ENCODE measurements around the gene XK. TPM values are rescaled to one million over a fixed set of nuclear protein-coding genes. Genes with fewer than 3 reads are reported as not detected.

Gene XK
- total RNA-seq, 1 donor, result 0.09 TPM

DNA sequence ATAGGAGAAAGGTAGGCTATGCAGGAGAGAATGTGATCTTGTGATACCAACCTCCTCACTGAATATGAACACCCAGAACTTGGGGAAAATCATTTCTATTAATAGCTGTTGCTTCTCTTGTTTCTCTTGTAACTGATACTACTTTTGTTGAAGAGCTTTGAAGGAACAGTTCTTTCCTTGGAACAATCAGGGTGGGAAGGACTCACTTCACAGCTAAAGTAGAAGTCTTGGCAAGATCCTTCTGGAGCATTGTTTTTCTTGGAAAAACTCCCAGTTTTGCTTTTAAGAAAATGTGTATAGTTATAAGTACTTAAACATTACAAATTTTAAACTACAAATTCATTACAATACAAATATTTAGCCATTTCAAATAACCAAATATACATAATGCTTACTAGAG is 19.1 kb upstream of the XK start:
- TF ChIP-seq, protein P1, sequence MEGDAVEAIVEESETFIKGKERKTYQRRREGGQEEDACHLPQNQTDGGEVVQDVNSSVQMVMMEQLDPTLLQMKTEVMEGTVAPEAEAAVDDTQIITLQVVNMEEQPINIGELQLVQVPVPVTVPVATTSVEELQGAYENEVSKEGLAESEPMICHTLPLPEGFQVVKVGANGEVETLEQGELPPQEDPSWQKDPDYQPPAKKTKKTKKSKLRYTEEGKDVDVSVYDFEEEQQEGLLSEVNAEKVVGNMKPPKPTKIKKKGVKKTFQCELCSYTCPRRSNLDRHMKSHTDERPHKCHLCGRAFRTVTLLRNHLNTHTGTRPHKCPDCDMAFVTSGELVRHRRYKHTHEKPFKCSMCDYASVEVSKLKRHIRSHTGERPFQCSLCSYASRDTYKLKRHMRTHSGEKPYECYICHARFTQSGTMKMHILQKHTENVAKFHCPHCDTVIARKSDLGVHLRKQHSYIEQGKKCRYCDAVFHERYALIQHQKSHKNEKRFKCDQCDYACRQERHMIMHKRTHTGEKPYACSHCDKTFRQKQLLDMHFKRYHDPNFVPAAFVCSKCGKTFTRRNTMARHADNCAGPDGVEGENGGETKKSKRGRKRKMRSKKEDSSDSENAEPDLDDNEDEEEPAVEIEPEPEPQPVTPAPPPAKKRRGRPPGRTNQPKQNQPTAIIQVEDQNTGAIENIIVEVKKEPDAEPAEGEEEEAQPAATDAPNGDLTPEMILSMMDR (IDR thresholded peaks at IDR 0.05; ENCODE audit: insufficient read depth, low read length), result no peak
- peak; percentile 19 for DNase-seq (ENCODE audit: low read depth)
- no peak overlapping the region for H3K4me3 ChIP-seq (ENCODE audit: low read depth, low read length)

DNA sequence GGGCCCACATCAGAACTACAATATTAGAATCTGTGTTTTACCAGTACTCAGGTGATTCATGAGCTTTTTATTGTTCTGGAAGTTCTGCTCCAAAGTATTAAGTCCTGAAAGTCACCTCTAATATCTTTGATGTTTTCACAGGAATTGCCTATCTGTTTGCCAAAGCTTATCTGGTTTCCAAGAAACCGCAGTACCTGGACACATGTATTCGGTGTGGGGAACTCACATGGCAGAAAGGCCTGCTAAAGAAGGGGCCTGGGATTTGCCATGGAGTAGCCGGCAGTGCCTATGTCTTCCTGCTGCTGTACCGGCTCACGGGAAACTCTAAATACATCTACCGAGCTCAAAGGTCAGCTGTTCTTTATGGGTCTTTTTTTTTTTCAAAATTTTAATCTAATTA is 18.4 kb upstream of the XK start:
- no peak for DNase-seq (ENCODE audit: low read depth)
- TF ChIP-seq, protein P1 (IDR thresholded peaks at IDR 0.05; ENCODE audit: insufficient read depth, low read length), result no peak
- H3K4me3 ChIP-seq (ENCODE audit: low read depth, low read length), result no peak overlapping the region

DNA sequence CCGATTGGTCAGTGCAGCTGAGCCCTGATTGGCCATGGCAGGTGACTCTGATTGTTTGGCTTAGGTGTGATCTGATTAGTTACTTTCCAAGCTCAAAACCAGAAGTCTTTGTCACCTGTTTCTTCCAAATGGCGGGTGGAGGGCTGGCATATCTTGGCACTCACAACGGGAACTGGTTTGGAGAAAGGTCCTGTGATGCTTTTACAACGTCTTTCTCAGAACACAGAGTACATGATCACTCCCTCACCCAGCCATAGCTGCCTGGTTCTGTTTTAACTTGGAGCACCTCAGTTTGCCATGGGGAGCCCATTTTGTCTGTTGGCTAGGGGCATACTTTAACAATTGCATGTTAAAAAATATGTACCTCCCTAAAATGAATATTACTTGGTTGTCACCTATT is 13.0 kb upstream of the XK start:
- DNase-seq (ENCODE audit: low read depth), result no peak
- TF ChIP-seq, protein P1 (IDR thresholded peaks at IDR 0.05; ENCODE audit: insufficient read depth, low read length), result no peak
- no peak overlapping the region for H3K4me3 ChIP-seq (ENCODE audit: low read depth, low read length)

DNA sequence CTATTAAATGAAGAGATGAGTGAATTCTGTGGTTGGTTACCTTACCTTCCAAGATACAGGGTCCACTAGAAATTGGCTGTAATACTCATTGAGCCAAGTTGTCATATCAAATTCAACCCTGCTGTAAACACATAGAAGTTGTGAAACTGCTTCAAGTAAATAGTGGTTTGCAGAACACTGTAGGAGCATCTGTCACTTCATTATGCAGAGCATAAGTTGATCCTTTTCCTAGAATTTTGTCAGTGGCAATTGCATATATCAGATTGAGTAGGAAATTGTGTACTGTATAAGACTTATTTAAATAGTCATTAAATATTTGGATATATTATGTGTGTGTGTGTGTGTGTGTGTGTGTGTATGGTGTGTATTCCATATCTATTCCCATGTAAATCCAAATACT is 8.8 kb upstream of the XK start:
- DNase-seq (ENCODE audit: low read depth), result no peak
- TF ChIP-seq, protein P1 (IDR thresholded peaks at IDR 0.05; ENCODE audit: insufficient read depth, low read length), result no peak
- H3K4me3 ChIP-seq (ENCODE audit: low read depth, low read length), result no peak overlapping the region

DNA sequence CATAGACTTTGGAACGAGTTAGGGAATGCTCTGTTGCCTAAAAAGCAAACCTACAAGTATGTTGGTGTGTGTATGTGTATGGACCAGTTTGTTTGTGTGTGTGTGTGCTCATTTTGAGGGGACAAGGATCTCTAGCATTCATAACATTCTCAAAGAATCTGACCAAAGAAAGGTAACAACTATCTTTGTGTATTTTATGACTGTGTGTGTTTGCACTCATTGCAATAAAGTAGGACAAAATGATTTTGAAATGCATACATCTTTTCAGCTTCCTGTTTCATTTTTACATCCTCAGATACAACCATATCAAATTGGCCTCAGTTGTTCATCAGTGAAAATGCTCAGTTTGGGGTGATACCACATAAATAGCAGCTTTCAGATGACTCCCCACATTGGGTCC is 8.3 kb upstream of the XK start:
- no peak for DNase-seq (ENCODE audit: low read depth)
- TF ChIP-seq, protein P1 (IDR thresholded peaks at IDR 0.05; ENCODE audit: insufficient read depth, low read length), result no peak
- H3K4me3 ChIP-seq (ENCODE audit: low read depth, low read length), result no peak overlapping the region

DNA sequence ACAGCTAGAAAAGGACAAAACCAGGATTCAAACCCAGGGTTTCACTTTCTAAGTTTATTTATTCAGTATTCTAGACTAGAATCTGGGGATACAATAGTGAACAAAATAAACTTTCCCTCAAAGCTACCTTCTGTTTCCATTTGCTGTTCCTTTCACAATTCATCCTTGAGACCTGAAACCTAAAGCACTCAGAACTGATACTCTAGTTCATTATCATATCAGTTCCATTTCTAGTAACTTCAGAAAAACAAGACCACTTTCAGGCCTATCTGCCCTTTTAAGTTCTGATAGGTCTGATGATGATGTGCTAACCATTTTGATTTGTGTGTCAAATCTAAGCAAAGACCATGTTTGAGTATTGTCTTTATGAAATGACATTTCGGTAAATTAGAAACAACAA is 7.8 kb upstream of the XK start:
- TF ChIP-seq, protein P1 (IDR thresholded peaks at IDR 0.05; ENCODE audit: insufficient read depth, low read length), result no peak
- H3K4me3 ChIP-seq (ENCODE audit: low read depth, low read length), result no peak overlapping the region
- no peak for DNase-seq (ENCODE audit: low read depth)

DNA sequence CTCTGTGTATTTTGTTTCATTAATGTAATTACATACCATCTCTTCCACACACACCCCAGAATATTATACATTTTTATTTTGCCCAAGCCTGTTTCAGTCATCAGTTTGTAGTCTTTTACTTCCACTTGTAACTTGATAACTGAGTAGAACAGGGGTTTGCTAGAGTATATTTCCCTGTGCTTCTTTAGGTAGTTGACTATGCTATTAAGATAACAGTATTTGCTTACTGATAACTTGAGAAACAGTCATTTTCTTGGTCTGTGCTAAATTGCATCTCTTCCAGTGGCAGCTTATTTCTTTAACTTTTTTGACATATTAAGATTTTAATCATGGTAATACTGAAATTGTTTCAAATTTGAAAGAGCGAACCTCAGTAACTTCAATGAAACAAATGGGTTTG is 7.0 kb upstream of the XK start:
- no peak for DNase-seq (ENCODE audit: low read depth)
- H3K4me3 ChIP-seq (ENCODE audit: low read depth, low read length), result no peak overlapping the region
- TF ChIP-seq, protein P1 (IDR thresholded peaks at IDR 0.05; ENCODE audit: insufficient read depth, low read length), result no peak
